H1 (cell line): ENCODE results near the gene DCPS. TPM values are rescaled to one million over a fixed set of nuclear protein-coding genes. Genes with fewer than 3 reads are reported as not detected.

Source experiments
- CTCF ChIA-PET: fragments of 300-600 bp; sonication (Branson Sonifier 250); formaldehyde crosslinking; loops from one replicate; lab custom pipeline; 2021; ENCODE audit not compliant: partially characterized antibody; lab: Charles Lee
- POLR2A ChIA-PET: fragments of 300-600 bp; sonication (Branson Sonifier 250); formaldehyde crosslinking; loops from one replicate; lab custom pipeline; 2021; ENCODE audit warnings: inconsistent platforms; ENCODE audit not compliant: partially characterized antibody; lab: Charles Lee
- DNase-seq, 2 experiments: peaks; one replicate each; pipeline versions ENCODE4 v3.0.0 to v3.0.0-alpha.2; 2010 to 2022; ENCODE audit warnings: low spot score in 2 of 2, low read depth in 1 of 2, mixed read lengths in 1 of 2
- FAIRE-seq: peaks from 2 replicates; lab custom pipeline; 2011; peaks lifted over from hg19 to GRCh38; lab: Jason Lieb, UNC
- H2AFZ ChIP-seq: 2 replicates; pipeline ENCODE4 v1.8.1; 2012; ENCODE audit warnings: low read length, inconsistent platforms
- H2AK5ac ChIP-seq: 2 replicates; pipeline ENCODE4 v1.6.1; 2013; ENCODE audit warnings: low read depth, low read length
- H2BK120ac ChIP-seq: replicated peaks from 2 replicates; pipeline ENCODE3; 2013; ENCODE audit warnings: low read depth, low read length, inconsistent platforms
- H2BK12ac ChIP-seq: 2 replicates; pipeline ENCODE4 v1.6.1; 2013; ENCODE audit warnings: low read depth, low read length
- H2BK15ac ChIP-seq: 2 replicates; pipeline ENCODE4 v1.6.1; 2013; ENCODE audit warnings: low read length
- H2BK20ac ChIP-seq: 2 replicates; pipeline ENCODE4 v1.6.1; 2013; ENCODE audit warnings: low read length
- H2BK5ac ChIP-seq: 2 replicates; pipeline ENCODE4 v1.6.1; 2013; ENCODE audit warnings: low read depth, low read length
- H3K14ac ChIP-seq: 2 replicates; pipeline ENCODE4 v1.6.1; 2013; ENCODE audit warnings: inconsistent platforms; ENCODE audit not compliant: insufficient read length
- H3K18ac ChIP-seq: 2 replicates; pipeline ENCODE4 v1.6.1; 2013; ENCODE audit warnings: low read length; ENCODE audit errors: extremely low read depth
- H3K23ac ChIP-seq: 2 replicates; pipeline ENCODE4 v1.6.1; 2013; ENCODE audit warnings: inconsistent platforms; ENCODE audit not compliant: insufficient read length
- H3K23me2 ChIP-seq: 2 replicates; pipeline ENCODE4 v1.6.1; 2013; ENCODE audit warnings: low read depth, low read length
- H3K27ac ChIP-seq: 2 replicates; pipeline ENCODE4 v1.6.1; 2011; ENCODE audit warnings: low read depth, low read length, inconsistent platforms
- H3K27me3 ChIP-seq, 4 experiments: replicated peaks in 1 of 4; 1 replicate in 1 of 4; 2 replicates in 3 of 4; pipeline versions ENCODE4 v1.6.1 to v1.8.1; 2011 to 2013; ENCODE audit warnings: low read length in 3 of 4, mild to moderate bottlenecking in 3 of 4, inconsistent platforms in 2 of 4, mixed read lengths in 2 of 4, moderate library complexity in 1 of 4; ENCODE audit not compliant: control insufficient read depth in 3 of 4, insufficient read depth in 3 of 4; ENCODE audit errors: extremely low read depth in 1 of 4
- H3K36me3 ChIP-seq, 4 experiments: 2 replicates each; pipeline versions ENCODE4 v1.6.1 to v1.8.1; 2011 to 2013; ENCODE audit warnings: mild to moderate bottlenecking in 4 of 4, low read length in 3 of 4, moderate library complexity in 2 of 4, control low read depth in 1 of 4, inconsistent platforms in 1 of 4; ENCODE audit not compliant: insufficient read depth in 4 of 4, control insufficient read depth in 2 of 4
- H3K4ac ChIP-seq: replicated peaks from 2 replicates; pipeline ENCODE3; 2013; ENCODE audit warnings: low read length, low read depth, mixed read lengths, inconsistent platforms; ENCODE audit not compliant: insufficient read length
- H3K4me1 ChIP-seq, 4 experiments: replicated peaks in 1 of 4; 1 replicate in 1 of 4; 2 replicates in 3 of 4; pipeline versions ENCODE4 v1.6.1 to v1.8.1; 2011 to 2013; ENCODE audit warnings: low read length in 3 of 4, inconsistent platforms in 2 of 4, mixed read lengths in 1 of 4; ENCODE audit not compliant: insufficient read depth in 4 of 4, control insufficient read depth in 3 of 4
- H3K4me2 ChIP-seq, 2 experiments: 2 replicates each; pipeline versions ENCODE4 v1.6.1 to v1.8.1; 2011 to 2013; ENCODE audit warnings: low read depth in 2 of 2, low read length in 2 of 2, control low read depth in 1 of 2, inconsistent platforms in 1 of 2, mild to moderate bottlenecking in 1 of 2; ENCODE audit not compliant: insufficient read depth in 1 of 2
- H3K4me3 ChIP-seq, 4 experiments: fragments of 200-600, 300-600 bp in 1 of 4; sonication (generic), shearing (Covaris generic), sonication (Bioruptor Twin) in 1 of 4; 2 replicates each; pipeline versions ENCODE4 v1.5.1 to v1.8.1; 2011 to 2016; ENCODE audit warnings: low read length in 4 of 4, low read depth in 3 of 4, control low read depth in 2 of 4, inconsistent platforms in 2 of 4, mild to moderate bottlenecking in 2 of 4, mixed read lengths in 1 of 4, moderate library complexity in 1 of 4; ENCODE audit not compliant: insufficient read depth in 2 of 4; ENCODE audit errors: extremely low read depth in 1 of 4
- H3K56ac ChIP-seq: replicated peaks from 2 replicates; pipeline ENCODE3; 2013; ENCODE audit warnings: low read depth, mild to moderate bottlenecking, mixed read lengths, low read length, inconsistent platforms; ENCODE audit not compliant: insufficient read length
- H3K79me1 ChIP-seq: 2 replicates; pipeline ENCODE4 v1.6.1; 2013; ENCODE audit warnings: low read depth, low read length, control low read depth
- H3K79me2 ChIP-seq, 2 experiments: 2 replicates each; pipeline versions ENCODE4 v1.6.1 to v1.8.1; 2012 to 2013; ENCODE audit warnings: low read length in 2 of 2, mild to moderate bottlenecking in 2 of 2, inconsistent platforms in 1 of 2; ENCODE audit not compliant: insufficient read depth in 2 of 2, control insufficient read depth in 1 of 2
- H3K9ac ChIP-seq, 4 experiments: replicated peaks in 1 of 4; 1 replicate in 1 of 4; 2 replicates in 3 of 4; pipeline versions ENCODE4 v1.6.1 to v1.8.1; 2011 to 2013; ENCODE audit warnings: low read depth in 3 of 4, low read length in 3 of 4, control low read depth in 2 of 4, mild to moderate bottlenecking in 2 of 4, moderate library complexity in 2 of 4, inconsistent platforms in 1 of 4; ENCODE audit errors: extremely low read depth in 1 of 4
- H3K9me3 ChIP-seq, 2 experiments: 2 replicates each; pipeline versions ENCODE4 v1.6.1 to v1.8.1; 2012 to 2013; ENCODE audit warnings: mild to moderate bottlenecking in 2 of 2, moderate library complexity in 2 of 2, control low read depth in 1 of 2, inconsistent platforms in 1 of 2, low read depth in 1 of 2, low read length in 1 of 2, mixed read lengths in 1 of 2; ENCODE audit not compliant: insufficient read depth in 2 of 2
- H4K20me1 ChIP-seq, 2 experiments: replicated peaks in 1 of 2; 2 replicates each; pipeline versions ENCODE3 to v1.8.1; 2011 to 2013; ENCODE audit warnings: inconsistent platforms in 2 of 2, low read length in 2 of 2, mild to moderate bottlenecking in 1 of 2; ENCODE audit not compliant: insufficient read depth in 2 of 2, control insufficient read depth in 1 of 2
- H4K5ac ChIP-seq: 2 replicates; pipeline ENCODE4 v1.6.1; 2013; ENCODE audit warnings: low read length, low read depth, mixed read lengths, inconsistent platforms; ENCODE audit not compliant: insufficient read length
- H4K8ac ChIP-seq: 2 replicates; pipeline ENCODE4 v1.8.0; 2013; ENCODE audit warnings: mild to moderate bottlenecking, moderate library complexity, low read length, inconsistent platforms; ENCODE audit not compliant: insufficient read depth; ENCODE audit errors: extremely low read depth
- H4K91ac ChIP-seq: replicated peaks from 2 replicates; pipeline ENCODE3; 2013; ENCODE audit warnings: low read length, mixed read lengths, inconsistent platforms; ENCODE audit not compliant: insufficient read length
- BCL11A ChIP-seq, 2 experiments: IDR thresholded peaks; one replicate each; pipeline ENCODE4 v1.6.1; 2011; ENCODE audit warnings: low read depth in 2 of 2, low read length in 2 of 2, mild to moderate bottlenecking in 2 of 2
- JUND ChIP-seq: IDR thresholded peaks from 2 replicates; pipeline ENCODE4 v1.6.1; 2011; ENCODE audit warnings: mild to moderate bottlenecking, improper control_type of control experiment, low read length
- KDM4A ChIP-seq: IDR thresholded peaks from one replicate; pipeline ENCODE4 v1.7.1; 2012; ENCODE audit warnings: low read depth, mild to moderate bottlenecking, moderate library complexity, low read length, inconsistent platforms; ENCODE audit not compliant: severe bottlenecking
- SP4 ChIP-seq: IDR thresholded peaks from 2 replicates; pipeline ENCODE4 v1.6.1; 2012; ENCODE audit warnings: low read length, inconsistent platforms
- TAF7 ChIP-seq: optimal IDR thresholded peaks from 2 replicates; pipeline ENCODE3; 2011; ENCODE audit warnings: low read depth, mild to moderate bottlenecking, inconsistent platforms, low read length, moderate library complexity, borderline replicate concordance
- TCF12 ChIP-seq: IDR thresholded peaks from 2 replicates; pipeline ENCODE4 v1.6.1; 2011; ENCODE audit warnings: low read depth, mild to moderate bottlenecking, low read length
- WGBS, 2 experiments: shearing (Covaris generic) in 1 of 2; methylation state at CpG; one replicate each; pipeline versions ENCODE4 v1.1.6 to v1.1.7; 2013 to 2015; ENCODE audit warnings: low lambda C conversion rate in 2 of 2, mixed read lengths in 2 of 2, inconsistent platforms in 1 of 2, low coverage in 1 of 2, missing lambda C conversion rate in 1 of 2; ENCODE audit not compliant: insufficient replicate concordance in 2 of 2, insufficient coverage in 1 of 2, insufficient read length in 1 of 2; ENCODE audit errors: extremely low coverage in 1 of 2, missing lambda C conversion rate in 1 of 2; 5-methylcytosine and 5-hydroxymethylcytosine counted together
- polyA plus RNA-seq, 7 experiments: library from polyadenylated mRNA; depleted of rRNA in 3 of 7; stranded (reverse) in 5 of 7; unstranded in 2 of 7; fragments of >200 nt in 5 of 7; fragments of 200-250 nt in 2 of 7; gene quantifications; 1 replicate in 5 of 7; 2 replicates in 1 of 7; 4 replicates in 1 of 7; pipeline versions ENCODE4 v1.2.1 to v1.2.3, GENCODE V29; 2011 to 2013; ENCODE audit warnings: missing spikeins in 2 of 7, mixed read lengths in 2 of 7
- total RNA-seq: library from RNA; stranded (reverse); fragmentation: NEBNext Ultra II Directional; extraction: Animal tissue kit (Norgen Biotek cat#: 25700); gene quantifications from 2 replicates; pipeline ENCODE4 v1.2.1, GENCODE V29; 2021
- TF ChIP-seq, protein P1 (sequence below): IDR thresholded peaks from 2 replicates; pipeline ENCODE4 v1.6.1; 2011; ENCODE audit warnings: low read depth, mild to moderate bottlenecking, low read length; ENCODE audit not compliant: insufficient read depth
- TF ChIP-seq, protein P2 (sequence below): IDR thresholded peaks from 2 replicates; pipeline ENCODE4 v1.6.1; 2011; ENCODE audit warnings: low read length, improper control_type of control experiment

The DCPS gene
- total and polyA plus RNA-seq, 2 of the 8 experiments (the other 6 are each of a cell fraction or from before 2014, with no cell fraction given): 24.6 to 55.2 TPM

DNA sequence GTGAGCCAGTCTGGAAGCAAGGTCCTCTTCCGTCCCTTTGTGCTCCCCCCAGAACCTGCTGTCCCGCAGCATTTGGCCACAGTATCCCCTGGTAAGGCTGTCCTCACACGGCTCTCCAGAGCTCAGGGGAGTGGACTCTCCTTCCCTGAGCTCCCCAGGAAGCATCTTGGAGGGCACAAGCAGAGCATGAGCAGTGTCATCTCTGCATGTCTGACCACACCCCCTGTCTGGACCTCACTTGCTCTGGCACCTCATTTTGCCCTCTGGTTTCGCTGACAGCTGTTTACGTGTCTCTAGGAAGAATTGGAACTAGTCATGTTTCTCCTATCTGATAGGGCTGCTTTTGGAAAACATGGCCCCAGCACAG lies 15.5 kb downstream of the DCPS start:
- 93% methylated on average over 5 of the region's 5 CpGs; no CpG with 5 or more reads in 1 of the 2 experiments for WGBS, 2 experiments
- Histone ChIP-seq H3K27ac (no peak overlapping the region), H3K4me2 (no peak overlapping the region)
- TF ChIP-seq TCF12 (no peak), SP4 (no peak), JUND (no peak), TAF7 (no peak), KDM4A (no peak), BCL11A (IDR thresholded peaks at IDR 0.05; ENCODE audit: low read depth in 2 of 2, low read length in 2 of 2) (no peak)
- TF ChIP-seq, protein P1, sequence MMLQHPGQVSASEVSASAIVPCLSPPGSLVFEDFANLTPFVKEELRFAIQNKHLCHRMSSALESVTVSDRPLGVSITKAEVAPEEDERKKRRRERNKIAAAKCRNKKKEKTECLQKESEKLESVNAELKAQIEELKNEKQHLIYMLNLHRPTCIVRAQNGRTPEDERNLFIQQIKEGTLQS: no peak
- TF ChIP-seq, protein P2, sequence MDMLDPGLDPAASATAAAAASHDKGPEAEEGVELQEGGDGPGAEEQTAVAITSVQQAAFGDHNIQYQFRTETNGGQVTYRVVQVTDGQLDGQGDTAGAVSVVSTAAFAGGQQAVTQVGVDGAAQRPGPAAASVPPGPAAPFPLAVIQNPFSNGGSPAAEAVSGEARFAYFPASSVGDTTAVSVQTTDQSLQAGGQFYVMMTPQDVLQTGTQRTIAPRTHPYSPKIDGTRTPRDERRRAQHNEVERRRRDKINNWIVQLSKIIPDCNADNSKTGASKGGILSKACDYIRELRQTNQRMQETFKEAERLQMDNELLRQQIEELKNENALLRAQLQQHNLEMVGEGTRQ: no peak

More for the DNA sequence above, 15.5 kb downstream of the DCPS start:
- Histone ChIP-seq H2BK5ac (no peak overlapping the region), H4K8ac (no peak overlapping the region), H2AK5ac (no peak overlapping the region), H3K14ac (no peak overlapping the region), H4K91ac (no peak overlapping the region), H2BK20ac (no peak overlapping the region), H3K79me2 (no peaks in the 10 kb centered on the region), H4K20me1 (no peaks in the 10 kb centered on the region), H4K5ac (no peak overlapping the region), H3K4ac (no peak overlapping the region), H3K23me2 (no peaks in the 10 kb centered on the region), H3K79me1 (peaks cover 2% of the 10 kb centered on the region; the same call in 1 of the 2 replicates), H3K4me3 (no peak overlapping the region), H2BK12ac (no peak overlapping the region), H3K27me3 (no peaks in the 10 kb centered on the region), H2BK15ac (no peak overlapping the region), H3K9me3 (no peaks in the 10 kb centered on the region), H3K18ac (no peak overlapping the region), H3K36me3 (no peaks in the 10 kb centered on the region), H3K23ac (no peak overlapping the region), H3K9ac (no peak overlapping the region), H2BK120ac (no peak overlapping the region), H3K56ac (no peak overlapping the region), H2AFZ (no peak overlapping the region), H3K4me1 (no peaks in the 10 kb centered on the region; a peak in 1 of 7 replicates)
- CTCF ChIA-PET: interaction anchor here (0.7 to 2.8 kb wide), 9 partner anchors 9 to 1174 kb away, joined by 3 to 20 read pairs (median 4); no protein-coding TSS in a partner anchor
- POLR2A ChIA-PET: interaction anchor here (0.8 to 1.4 kb wide), 2 partner anchors 15 to 34 kb away, joined by 3 to 7 read pairs; partner anchors contain the start of gene DCPS
- FAIRE-seq (no peak), DNase-seq (no peak)
